Ectodermal cell (in vitro differentiated cells): ENCODE measurements around the gene TMEM161A.
"Not testable (repeated sequence)": the region's sequence is repeated elsewhere in the genome, so short reads cannot be mapped to it uniquely, and the experiment has no call there.

Experiments used
- H3K27ac ChIP-seq: 2 replicates; pipeline ENCODE4 v1.7.0; 2013; ENCODE audit warnings: mild to moderate bottlenecking, low read depth, low read length; ENCODE audit not compliant: insufficient read depth, poor library complexity, severe bottlenecking
- H3K27me3 ChIP-seq: 2 replicates; pipeline ENCODE4 v1.7.0; 2013; ENCODE audit warnings: mild to moderate bottlenecking, low read length; ENCODE audit not compliant: insufficient read depth, control insufficient read depth, poor library complexity, severe bottlenecking
- H3K36me3 ChIP-seq: one replicate; pipeline ENCODE4 v1.7.0; 2013; ENCODE audit warnings: low read length; ENCODE audit not compliant: control insufficient read depth, insufficient read depth
- H3K4me1 ChIP-seq: one replicate; pipeline ENCODE4 v1.7.0; 2013; ENCODE audit warnings: low read length; ENCODE audit not compliant: control insufficient read depth, insufficient read depth
- H3K4me3 ChIP-seq: 2 replicates; pipeline ENCODE4 v1.7.0; 2013; ENCODE audit warnings: low read depth, low read length, control low read depth; ENCODE audit not compliant: insufficient read depth
- H3K9me3 ChIP-seq: 2 replicates; pipeline ENCODE4 v1.7.0; 2013; ENCODE audit warnings: mild to moderate bottlenecking, low read length, moderate library complexity; ENCODE audit not compliant: control insufficient read depth
- WGBS, 2 experiments: methylation state at CpG; one replicate each; pipeline ENCODE4 v1.1.7; 2013; ENCODE audit warnings: missing lambda C conversion rate in 2 of 2; 5-methylcytosine and 5-hydroxymethylcytosine counted together

Gene TMEM161A

DNA sequence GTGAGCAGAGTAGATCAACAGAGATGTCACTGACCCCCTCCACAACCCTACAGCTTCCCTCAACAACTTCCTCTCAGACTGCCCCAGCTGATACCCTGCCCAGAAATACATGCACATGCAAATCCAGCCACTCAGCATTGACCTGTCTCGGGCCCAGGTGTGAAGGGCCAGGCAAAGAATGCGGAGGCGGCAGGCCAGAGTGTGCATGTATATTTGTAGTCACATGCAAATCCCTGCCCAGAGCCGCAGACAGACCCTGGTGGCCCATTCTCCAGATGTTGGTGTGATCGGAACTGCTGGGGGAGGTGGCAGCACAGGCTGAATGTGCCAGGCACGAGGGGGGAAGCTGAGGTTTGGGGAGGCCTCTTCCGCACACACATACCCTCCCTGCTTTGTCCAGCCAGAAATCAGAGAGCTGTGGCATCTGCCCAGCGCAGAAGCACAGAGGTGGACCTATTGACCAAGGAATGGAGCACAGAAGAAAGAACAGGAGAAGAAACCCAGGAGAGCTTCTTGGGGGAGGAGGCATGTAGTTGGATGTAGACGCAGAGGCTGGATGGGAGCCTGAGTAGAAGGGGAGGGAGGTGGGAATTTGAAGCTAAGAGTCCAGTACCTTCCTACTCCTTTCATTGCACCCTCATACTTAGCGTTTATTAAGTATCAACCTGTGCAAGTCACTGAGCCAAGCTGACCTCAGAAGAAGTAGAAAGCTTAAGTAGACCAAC lies 17.4 kb upstream of the TMEM161A start:
- Histone ChIP-seq H3K27ac (no peak overlapping the region), H3K36me3 (no peaks in the 10 kb centered on the region), H3K4me1 (no peaks in the 10 kb centered on the region), H3K4me3 (no peak overlapping the region), H3K27me3 (no peaks in the 10 kb centered on the region), H3K9me3 (no peaks in the 10 kb centered on the region)
- WGBS, 2 experiments: 87 to 89% methylated on average over 10 of the region's 10 CpGs

DNA sequence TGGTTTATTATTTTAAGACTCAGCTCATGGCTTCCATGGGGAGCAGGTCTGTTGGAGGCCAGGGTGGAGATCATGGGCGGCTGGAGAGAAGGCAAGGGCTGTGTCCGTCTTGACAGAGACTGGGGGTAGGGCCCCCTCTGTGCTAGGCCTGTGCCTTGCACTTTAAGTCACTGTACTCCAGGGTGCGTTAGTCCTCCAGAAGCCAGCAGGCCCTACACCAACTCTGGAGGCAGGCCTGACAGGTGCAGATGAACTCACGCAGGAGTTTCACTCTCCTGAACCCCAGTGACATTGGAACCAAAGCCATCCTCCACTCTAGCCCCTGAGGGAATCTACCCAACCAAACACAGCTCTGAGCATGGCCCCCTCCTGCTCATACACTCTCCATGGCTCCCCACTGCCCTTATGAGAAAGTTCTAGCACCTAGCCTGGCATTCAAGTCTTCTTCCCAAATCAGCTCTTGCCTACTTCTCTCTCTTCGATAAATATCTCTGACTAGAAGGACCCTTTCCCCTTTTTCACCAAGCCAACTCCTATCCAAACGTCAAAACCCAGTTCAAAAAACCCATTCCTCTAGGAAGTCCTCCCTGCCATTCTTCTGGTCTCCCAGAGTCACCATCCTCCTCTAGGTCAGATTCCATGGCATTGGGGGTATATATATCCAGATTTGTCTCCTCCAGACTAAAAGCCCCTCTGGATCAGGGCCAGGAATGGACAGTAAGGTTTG lies 16.7 kb upstream of the TMEM161A start:
- Histone ChIP-seq H3K27me3 (no peaks in the 10 kb centered on the region), H3K4me3 (no peak overlapping the region), H3K4me1 (no peaks in the 10 kb centered on the region), H3K27ac (no peak overlapping the region), H3K9me3 (no peaks in the 10 kb centered on the region), H3K36me3 (no peaks in the 10 kb centered on the region)
- WGBS, 2 experiments: 85 to 92% methylated on average over 6 of the region's 6 CpGs

DNA sequence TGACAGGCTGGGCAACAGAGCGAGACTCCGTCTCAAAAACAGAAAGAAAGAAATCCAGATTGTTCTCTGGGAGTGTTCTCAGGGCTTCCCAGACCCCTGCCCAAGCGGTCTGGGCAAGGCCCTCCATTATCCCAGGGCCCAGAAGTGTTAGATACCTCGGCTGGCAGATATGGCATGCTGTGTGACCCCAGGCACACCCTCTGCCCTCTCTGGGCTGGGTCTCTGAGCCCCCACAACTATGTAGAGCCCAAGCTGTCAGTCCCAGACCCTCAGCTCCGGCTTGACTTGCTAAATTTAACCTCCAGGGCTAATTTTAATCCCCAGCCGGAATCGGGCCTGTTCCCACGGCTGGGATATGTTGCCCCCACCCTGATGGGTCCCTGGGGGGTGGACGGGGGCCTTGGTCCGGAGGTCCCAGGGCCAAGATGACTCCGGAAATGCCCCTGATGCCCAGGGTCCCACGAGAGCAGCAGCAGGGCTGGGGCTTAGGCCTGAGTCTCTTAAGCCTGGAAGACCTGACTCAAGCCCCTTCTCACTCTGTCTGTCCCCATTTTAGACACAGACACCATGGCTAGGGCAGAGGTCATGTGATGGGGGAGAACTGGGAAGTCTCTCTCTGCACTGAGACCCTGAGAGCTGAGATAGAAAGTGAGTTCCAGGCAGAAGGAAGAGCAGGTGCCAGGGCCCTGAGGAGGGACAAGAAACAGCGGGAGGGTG lies 14.5 kb upstream of the TMEM161A start:
- H3K36me3 ChIP-seq: no peaks in the 10 kb centered on the region
- no peaks in the 10 kb centered on the region for H3K4me1 ChIP-seq
- H3K27me3 ChIP-seq: no peaks in the 10 kb centered on the region
- no peak overlapping the region for H3K27ac ChIP-seq
- no peaks in the 10 kb centered on the region for H3K9me3 ChIP-seq
- H3K4me3 ChIP-seq: no peak overlapping the region
- WGBS, 2 experiments: 90 to 91% methylated on average over 13 of the region's 13 CpGs

DNA sequence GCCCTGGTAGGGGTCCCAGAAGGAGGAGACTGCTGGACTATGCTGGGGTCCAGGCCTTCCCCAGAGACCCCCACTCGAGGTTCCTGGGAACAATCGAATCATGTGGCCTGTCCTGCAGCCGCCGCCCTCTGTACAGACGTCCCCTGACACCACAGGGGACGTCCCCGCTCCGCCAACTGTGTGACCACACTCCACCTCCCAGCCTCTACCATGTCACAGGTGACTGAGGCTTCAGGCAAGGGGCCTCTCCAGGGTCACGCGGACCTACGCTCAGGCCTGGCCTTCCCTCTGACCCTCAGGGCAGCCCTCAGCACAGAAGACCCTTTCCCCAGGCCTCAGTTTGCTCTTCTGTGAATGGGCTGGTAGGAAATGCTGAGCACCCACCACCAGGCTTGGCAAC lies 13.1 kb upstream of the TMEM161A start:
- no peak overlapping the region for H3K27ac ChIP-seq
- H3K4me1 ChIP-seq: no peaks in the 10 kb centered on the region
- H3K4me3 ChIP-seq: no peak overlapping the region
- 85 to 87% methylated on average over 11 of the region's 11 CpGs for WGBS, 2 experiments
- H3K9me3 ChIP-seq: no peaks in the 10 kb centered on the region
- no peaks in the 10 kb centered on the region for H3K36me3 ChIP-seq
- H3K27me3 ChIP-seq: no peaks in the 10 kb centered on the region

DNA sequence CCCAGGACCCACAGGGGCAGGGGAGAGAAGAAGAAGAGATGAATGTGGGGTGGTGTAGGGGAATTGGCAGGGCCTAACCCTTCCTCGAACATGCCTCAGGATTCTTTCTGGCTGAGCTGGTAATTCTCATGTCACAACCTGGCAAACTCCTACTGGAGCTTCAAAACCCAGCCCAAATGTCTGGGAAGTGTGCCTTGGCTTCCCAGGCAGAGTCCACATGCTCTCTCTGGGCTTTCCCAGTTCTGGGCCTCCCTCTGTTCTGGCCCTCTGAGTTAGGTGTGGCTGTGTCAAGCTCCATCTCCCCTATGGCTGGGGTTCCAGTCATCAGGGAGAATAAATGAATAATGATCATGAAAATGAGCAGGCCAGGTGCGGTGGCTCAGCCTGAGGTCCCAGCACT lies 11.2 kb upstream of the TMEM161A start:
- Histone ChIP-seq H3K9me3 (no peaks in the 10 kb centered on the region), H3K27ac (no peak overlapping the region), H3K27me3 (no peaks in the 10 kb centered on the region), H3K36me3 (no peaks in the 10 kb centered on the region), H3K4me1 (no peaks in the 10 kb centered on the region), H3K4me3 (no peak overlapping the region)
- WGBS, 2 experiments: 88 to 90% methylated on average over 2 of the region's 2 CpGs

DNA sequence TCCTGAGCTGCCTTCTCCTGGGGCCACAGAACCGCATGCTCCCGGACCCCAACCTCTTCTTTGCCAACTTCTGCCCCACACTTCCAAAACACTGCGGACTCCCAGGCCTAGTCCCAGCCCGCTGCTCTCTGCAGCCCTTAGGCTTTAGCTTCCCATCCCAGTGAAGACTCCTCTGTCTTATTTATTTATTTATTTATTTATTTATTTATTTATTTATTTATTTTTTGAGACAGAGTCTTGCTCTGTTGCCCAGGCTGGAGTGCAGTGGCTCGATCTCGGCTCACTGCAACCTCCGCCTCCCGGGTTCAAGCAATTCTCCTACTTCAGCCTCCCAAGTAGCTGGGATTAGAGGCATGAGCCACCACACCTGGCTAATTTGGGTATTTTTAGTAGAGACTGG lies 10.2 kb upstream of the TMEM161A start:
- H3K27me3 ChIP-seq, H3K9me3 ChIP-seq: not testable (repeated sequence)
- WGBS, 2 experiments: 89 to 91% methylated on average over 8 of the region's 8 CpGs

DNA sequence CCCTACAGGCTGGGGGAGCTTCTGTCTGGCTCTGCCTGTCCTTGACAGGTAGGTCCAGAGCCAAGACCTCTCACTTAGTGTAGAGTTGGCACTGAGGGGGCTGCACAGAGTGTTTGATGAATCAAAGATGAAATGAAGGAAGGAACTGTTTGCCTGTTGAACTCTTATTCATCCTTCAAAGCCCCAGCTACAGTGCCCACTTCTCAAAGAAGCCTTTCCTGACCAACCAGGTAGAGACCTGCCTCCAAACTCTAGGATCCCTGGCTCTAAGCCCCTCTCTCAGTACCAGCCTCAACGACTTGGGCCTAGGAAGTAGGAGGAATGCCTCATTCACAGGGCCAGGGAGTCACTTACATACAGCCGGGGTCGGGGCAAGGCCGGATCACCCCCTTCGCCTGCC lies 9.1 kb upstream of the TMEM161A start:
- Histone ChIP-seq H3K27ac (no peak overlapping the region), H3K36me3 (no peaks in the 10 kb centered on the region), H3K4me3 (no peak overlapping the region), H3K9me3 (no peaks in the 10 kb centered on the region), H3K4me1 (no peaks in the 10 kb centered on the region), H3K27me3 (no peaks in the 10 kb centered on the region)
- 88 to 90% methylated on average over 5 of the region's 5 CpGs for WGBS, 2 experiments

More for the DNA sequence above, 10.2 kb upstream of the TMEM161A start:
- not testable (repeated sequence) for H3K4me1 ChIP-seq, H3K27ac ChIP-seq, H3K36me3 ChIP-seq, H3K4me3 ChIP-seq

DNA sequence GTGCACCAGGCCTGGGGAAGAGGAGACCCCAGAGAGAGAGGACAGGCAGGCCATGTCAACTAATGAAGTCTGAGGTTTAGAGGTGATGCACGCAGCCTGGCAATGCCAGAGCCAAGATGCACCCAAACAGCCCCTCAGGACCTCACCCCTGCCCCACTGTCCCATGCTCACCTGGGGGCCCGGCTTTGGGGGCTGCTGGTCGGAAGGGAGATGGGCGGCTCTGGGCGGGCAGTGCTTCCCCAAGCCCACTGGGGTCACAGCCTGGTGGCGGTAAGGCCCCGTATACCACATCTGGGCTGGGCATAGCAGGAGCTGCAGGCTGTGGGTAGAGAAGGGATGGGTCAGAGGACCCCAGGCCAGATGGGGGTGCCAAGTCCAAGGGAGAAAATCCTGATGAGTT lies 8.6 kb upstream of the TMEM161A start:
- H3K4me1 ChIP-seq: no peaks in the 10 kb centered on the region
- H3K9me3 ChIP-seq: no peaks in the 10 kb centered on the region
- no peak overlapping the region for H3K4me3 ChIP-seq
- H3K36me3 ChIP-seq: no peaks in the 10 kb centered on the region
- no peak overlapping the region for H3K27ac ChIP-seq
- H3K27me3 ChIP-seq: no peaks in the 10 kb centered on the region
- WGBS, 2 experiments: 89 to 92% methylated on average over 7 of the region's 7 CpGs

DNA sequence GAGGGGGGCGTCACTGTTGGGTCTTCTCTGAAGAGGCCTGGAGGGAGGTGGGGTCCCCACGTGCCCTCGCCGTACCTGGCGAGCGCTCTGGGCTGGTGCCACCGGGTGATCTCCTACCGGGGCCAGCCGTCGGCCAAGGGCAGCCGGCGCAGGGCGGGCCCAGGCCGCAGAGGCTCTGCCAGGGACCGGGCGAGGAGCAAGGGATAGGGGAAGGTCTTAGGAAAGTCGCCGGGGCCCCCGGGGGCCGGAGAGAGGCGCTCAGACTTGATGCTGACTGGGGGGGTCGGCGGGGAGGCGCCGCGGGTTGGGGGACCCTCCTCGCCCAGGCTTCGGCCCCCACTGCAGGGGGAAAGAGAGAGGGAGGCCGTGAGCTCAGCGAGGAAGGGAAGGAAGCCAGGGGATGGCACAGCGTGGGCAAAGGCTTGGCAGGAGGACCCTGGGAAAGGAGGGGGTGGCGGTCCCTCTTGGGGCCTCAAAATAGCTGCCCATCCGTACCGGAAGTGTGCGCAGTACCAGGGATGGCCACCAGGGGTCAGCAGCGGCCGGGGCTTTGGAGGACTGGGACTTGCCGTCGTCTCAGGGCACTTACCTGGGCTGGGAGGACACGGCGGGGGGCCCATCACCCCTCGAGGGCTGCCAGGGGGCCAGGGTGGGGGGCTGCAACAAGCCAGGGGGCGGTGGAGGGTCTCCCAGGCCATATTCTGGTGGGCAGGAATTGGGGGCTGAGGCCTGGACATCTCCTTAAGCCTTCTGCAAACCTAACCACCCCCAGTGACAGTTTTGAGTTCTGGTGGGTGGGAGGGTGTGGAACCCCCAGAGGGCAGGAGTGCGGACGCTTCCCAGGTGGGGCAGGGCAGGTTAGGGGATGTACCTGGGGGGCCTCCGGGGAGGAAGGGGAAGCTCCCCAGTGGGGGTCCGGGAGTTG lies 7.7 kb upstream of the TMEM161A start:
- Histone ChIP-seq H3K27me3 (no peaks in the 10 kb centered on the region), H3K9me3 (no peaks in the 10 kb centered on the region), H3K4me1 (no peaks in the 10 kb centered on the region), H3K36me3 (no peaks in the 10 kb centered on the region), H3K27ac (no peak overlapping the region), H3K4me3 (no peak overlapping the region)
- WGBS, 2 experiments: 58% methylated on average over 47 of the region's 47 CpGs
